Activated CD8-positive, alpha-beta memory T cell treated with anti-CD3 and anti-CD28 coated beads, Interleukin-2, amount 50 U/mL, for 1 hour (primary cell): ENCODE measurements around the gene C16orf89.
"Not testable (repeated sequence)": the region's sequence is repeated elsewhere in the genome, so short reads cannot be mapped to it uniquely, and the experiment has no call there.

Source experiments
- DNase-seq: peaks from one replicate; pipeline ENCODE4 v3.0.0-alpha.2; 2020; ENCODE audit errors: extremely low read depth

C16orf89 gene

GRCh38 chr16:5065813-5066212, at the start of gene C16orf89:
Gene C16orf89, minus strand, starts transcription at chr16:5065956. Its CDS starts 48 bp downstream, at chr16:5065908.
- DNase-seq, result no peak

- DNase-seq, result not testable (repeated sequence)
Measured at GRCh38 chr16:5110933-5111332, 45.2 kb upstream of the C16orf89 start.

- DNase-seq, result no peak
Measured at GRCh38 chr16:5108505-5109158, 42.9 kb upstream of the C16orf89 start.

- not testable (repeated sequence) for DNase-seq
Measured at GRCh38 chr16:5105039-5105438, 39.3 kb upstream of the C16orf89 start.

- not testable (repeated sequence) for DNase-seq
Measured at GRCh38 chr16:5103296-5104032, 37.7 kb upstream of the C16orf89 start.

- not testable (repeated sequence) for DNase-seq
Measured at GRCh38 chr16:5099174-5099573, 33.4 kb upstream of the C16orf89 start.

- not testable (repeated sequence) for DNase-seq
Measured at GRCh38 chr16:5098221-5099159, 32.7 kb upstream of the C16orf89 start.

- peak; percentile 85 for DNase-seq
Measured at GRCh38 chr16:5097470-5098220, 31.9 kb upstream of the C16orf89 start, which contains the start of gene EEF2KMT. Gene EEF2KMT, minus strand, starts transcription at chr16:5097795. Its CDS starts 56 bp downstream, at chr16:5097739.

GRCh38 chr16:5097061-5097469, 31.3 kb upstream of the C16orf89 start:
- not testable (repeated sequence) for DNase-seq

GRCh38 chr16:5096437-5097060, 30.8 kb upstream of the C16orf89 start:
- not testable (repeated sequence) for DNase-seq

GRCh38 chr16:5095145-5095830, 29.5 kb upstream of the C16orf89 start:
- not testable (repeated sequence) for DNase-seq

- DNase-seq, result not testable (repeated sequence)
Measured at GRCh38 chr16:5093746-5094145, 28.0 kb upstream of the C16orf89 start.

- DNase-seq, result not testable (repeated sequence)
Measured at GRCh38 chr16:5093081-5093480, 27.3 kb upstream of the C16orf89 start.

- DNase-seq, result not testable (repeated sequence)
Measured at GRCh38 chr16:5090592-5090991, 24.8 kb upstream of the C16orf89 start.

- DNase-seq, result not testable (repeated sequence)
Measured at GRCh38 chr16:5089911-5090555, 24.3 kb upstream of the C16orf89 start.

- not testable (repeated sequence) for DNase-seq
Measured at GRCh38 chr16:5088936-5089335, 23.2 kb upstream of the C16orf89 start.

GRCh38 chr16:5088086-5088790, 22.5 kb upstream of the C16orf89 start:
- DNase-seq, result not testable (repeated sequence)

GRCh38 chr16:5085716-5086115, 20.0 kb upstream of the C16orf89 start:
- not testable (repeated sequence) for DNase-seq

- DNase-seq, result not testable (repeated sequence)
Measured at GRCh38 chr16:5084802-5085201, 19.0 kb upstream of the C16orf89 start.
